Measurements from ENCODE around the gene CYP2A13. TPM values are rescaled to one million over a fixed set of nuclear protein-coding genes. Genes with fewer than 3 reads are reported as not detected.
"Not testable (repeated sequence)": the region's sequence is repeated elsewhere in the genome, so short reads cannot be mapped to it uniquely, and the experiment has no call there.

Gene CYP2A13
- total and polyA plus RNA-seq, 2 experiments from 2014 or later, result not detected

DNA sequence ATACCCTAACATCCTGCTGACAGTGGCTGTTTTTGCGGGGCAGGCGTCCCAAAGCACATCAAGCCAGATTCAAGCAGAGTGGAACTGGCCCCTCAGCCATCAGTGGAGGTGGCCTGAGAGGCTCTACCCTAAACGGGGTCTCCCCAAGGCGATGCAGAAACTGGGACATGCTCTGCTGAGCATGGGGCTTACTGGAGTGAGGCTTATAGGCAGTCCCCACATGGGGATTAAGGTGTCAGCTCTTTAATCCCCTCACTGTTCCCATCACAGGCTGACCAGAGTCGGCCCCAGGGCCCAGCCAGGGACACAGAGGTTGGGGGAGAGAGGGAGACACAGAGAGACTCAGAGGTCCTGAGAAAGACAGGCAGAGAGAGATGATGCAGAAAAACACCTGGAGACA lies 42.9 kb downstream of the CYP2A13 start:
- Histone ChIP-seq H3K79me2 (ENCODE audit: insufficient read depth) (no peaks in the 10 kb centered on the region), H4K20me1 (ENCODE audit: insufficient read depth) (no peaks in the 10 kb centered on the region), H3K9me3 (ENCODE audit: low read depth) (no peaks in the 10 kb centered on the region), H3K36me3 (ENCODE audit: low read depth) (no peaks in the 10 kb centered on the region), H3K4me3 (no peak overlapping the region), H3K4me1 (ENCODE audit: insufficient read depth) (no peaks in the 10 kb centered on the region), H3K27ac (no peak overlapping the region), H3K9me2 (ENCODE audit: insufficient read depth) (no peaks in the 10 kb centered on the region), H2AFZ (no peak overlapping the region), H3K4me2 (ENCODE audit: unreplicated experiment) (no peak overlapping the region), H3F3A (ENCODE audit: insufficient read depth) (no peaks in the 10 kb centered on the region), H3K9ac (no peak overlapping the region), H3K27me3 (replicated peaks; ENCODE audit: insufficient read depth) (peaks cover 6% of the 10 kb centered on the region; the same call in 1 of the 2 replicates)
- 56 to 58% methylated on average over 5 of the region's 5 CpGs for WGBS, 2 experiments (ENCODE audit: low coverage in 1 of 2, low lambda C conversion rate in 2 of 2, missing lambda C conversion rate in 2 of 2)
- in situ Hi-C loops (cut with MboI), result loop anchor here (25.0 kb wide), 1 partner anchor 469 kb away; no protein-coding TSS in a partner anchor
- TF ChIP-seq EZH2phosphoT487 (IDR thresholded peaks at IDR 0.05; ENCODE audit: insufficient read depth, low read depth) (no peak), EZH2 (IDR thresholded peaks at IDR 0.05; ENCODE audit: insufficient read depth, poor library complexity, severe bottlenecking) (no peak)
- no peak for DNase-seq

DNA sequence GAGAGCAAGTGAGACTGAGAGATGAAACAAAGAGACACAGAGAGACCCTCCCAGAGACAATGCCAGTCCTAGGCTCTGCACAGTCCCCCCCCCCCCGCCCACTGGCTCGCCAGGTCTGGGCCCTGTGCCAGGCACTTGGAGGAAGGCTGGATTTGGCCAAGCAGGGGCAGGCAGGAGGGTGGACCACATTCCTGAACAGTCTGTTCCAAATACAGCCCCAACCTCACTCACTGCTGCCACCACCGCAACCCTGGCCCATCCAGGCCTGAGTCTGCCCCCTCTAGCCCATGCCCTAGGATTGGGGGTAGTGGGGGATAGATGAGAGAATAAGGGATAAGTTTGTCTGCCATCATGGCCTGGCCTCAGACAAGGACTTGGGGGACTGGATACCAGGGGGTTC lies 45.0 kb downstream of the CYP2A13 start:
- H3K9me2 ChIP-seq (ENCODE audit: insufficient read depth), result no peaks in the 10 kb centered on the region
- DNase-seq, result no peak
- H3K79me2 ChIP-seq (ENCODE audit: insufficient read depth), result no peaks in the 10 kb centered on the region
- no peak overlapping the region for H3K9ac ChIP-seq
- H3F3A ChIP-seq (ENCODE audit: insufficient read depth), result no peaks in the 10 kb centered on the region
- H2AFZ ChIP-seq, result no peak overlapping the region
- H3K27me3 ChIP-seq (replicated peaks; ENCODE audit: insufficient read depth), result peaks cover 6% of the 10 kb centered on the region; the same call in 1 of the 2 replicates
- H3K36me3 ChIP-seq (ENCODE audit: low read depth), result no peaks in the 10 kb centered on the region
- no peak overlapping the region for H3K4me2 ChIP-seq (ENCODE audit: unreplicated experiment)
- H4K20me1 ChIP-seq (ENCODE audit: insufficient read depth), result no peaks in the 10 kb centered on the region
- TF ChIP-seq EZH2phosphoT487 (IDR thresholded peaks at IDR 0.05; ENCODE audit: insufficient read depth, low read depth) (no peak), EZH2 (IDR thresholded peaks at IDR 0.05; ENCODE audit: insufficient read depth, poor library complexity, severe bottlenecking) (no peak)
- 14 to 16% methylated on average over 3 of the region's 3 CpGs for WGBS, 2 experiments (ENCODE audit: low coverage in 1 of 2, low lambda C conversion rate in 2 of 2, missing lambda C conversion rate in 2 of 2)
- in situ Hi-C loops (cut with MboI), result loop anchor here (25.0 kb wide), 1 partner anchor 471 kb away; no protein-coding TSS in a partner anchor
- H3K27ac ChIP-seq, result no peak overlapping the region
- no peaks in the 10 kb centered on the region for H3K9me3 ChIP-seq (ENCODE audit: low read depth)
- H3K4me3 ChIP-seq, result no peak overlapping the region
- H3K4me1 ChIP-seq (ENCODE audit: insufficient read depth), result no peaks in the 10 kb centered on the region

DNA sequence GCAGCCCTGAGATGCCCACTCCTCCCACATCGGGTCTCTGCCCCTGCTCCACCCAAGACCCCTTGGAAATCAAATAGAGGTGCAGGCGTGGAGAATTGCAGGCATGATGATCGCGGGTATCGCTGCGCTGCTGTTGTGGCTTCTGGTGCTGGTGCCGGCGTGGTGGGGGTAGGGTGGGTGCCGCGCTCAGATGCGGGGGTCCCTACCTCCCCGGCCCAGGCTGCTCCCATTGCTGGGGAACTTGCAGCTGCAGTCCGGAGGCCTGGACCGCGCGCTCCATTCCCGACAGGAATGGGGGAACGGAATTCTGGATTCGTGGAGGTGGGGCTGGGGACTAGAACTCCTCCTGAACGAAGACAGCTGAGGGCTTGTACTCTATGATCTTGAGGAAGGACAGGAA lies 46.4 kb downstream of the CYP2A13 start:
- Histone ChIP-seq H4K20me1 (ENCODE audit: insufficient read depth) (no peaks in the 10 kb centered on the region), H3K4me2 (ENCODE audit: unreplicated experiment) (no peak overlapping the region), H3K9me2 (ENCODE audit: insufficient read depth) (no peaks in the 10 kb centered on the region), H3K36me3 (ENCODE audit: low read depth) (no peaks in the 10 kb centered on the region), H3K27me3 (replicated peaks; ENCODE audit: insufficient read depth) (peaks cover 12% of the 10 kb centered on the region; the same call in 1 of the 2 replicates), H3K4me3 (no peak overlapping the region), H3K4me1 (ENCODE audit: insufficient read depth) (no peaks in the 10 kb centered on the region), H3K9me3 (ENCODE audit: low read depth) (no peaks in the 10 kb centered on the region), H3K9ac (no peak overlapping the region), H3K27ac (no peak overlapping the region), H3K79me2 (ENCODE audit: insufficient read depth) (no peaks in the 10 kb centered on the region), H3F3A (ENCODE audit: insufficient read depth) (no peaks in the 10 kb centered on the region), H2AFZ (no peak overlapping the region)
- DNase-seq, result no peak
- TF ChIP-seq EZH2 (IDR thresholded peaks at IDR 0.05; ENCODE audit: insufficient read depth, poor library complexity, severe bottlenecking), result no peak
- TF ChIP-seq EZH2phosphoT487 (IDR thresholded peaks at IDR 0.05; ENCODE audit: insufficient read depth, low read depth), result no peak
- 68 to 70% methylated on average over 17 to 20 of the region's 20 CpGs for WGBS, 2 experiments (ENCODE audit: low coverage in 1 of 2, low lambda C conversion rate in 2 of 2, missing lambda C conversion rate in 2 of 2)
- in situ Hi-C loops (cut with MboI), result loop anchor here (25.0 kb wide), 1 partner anchor 472 kb away; no protein-coding TSS in a partner anchor

DNA sequence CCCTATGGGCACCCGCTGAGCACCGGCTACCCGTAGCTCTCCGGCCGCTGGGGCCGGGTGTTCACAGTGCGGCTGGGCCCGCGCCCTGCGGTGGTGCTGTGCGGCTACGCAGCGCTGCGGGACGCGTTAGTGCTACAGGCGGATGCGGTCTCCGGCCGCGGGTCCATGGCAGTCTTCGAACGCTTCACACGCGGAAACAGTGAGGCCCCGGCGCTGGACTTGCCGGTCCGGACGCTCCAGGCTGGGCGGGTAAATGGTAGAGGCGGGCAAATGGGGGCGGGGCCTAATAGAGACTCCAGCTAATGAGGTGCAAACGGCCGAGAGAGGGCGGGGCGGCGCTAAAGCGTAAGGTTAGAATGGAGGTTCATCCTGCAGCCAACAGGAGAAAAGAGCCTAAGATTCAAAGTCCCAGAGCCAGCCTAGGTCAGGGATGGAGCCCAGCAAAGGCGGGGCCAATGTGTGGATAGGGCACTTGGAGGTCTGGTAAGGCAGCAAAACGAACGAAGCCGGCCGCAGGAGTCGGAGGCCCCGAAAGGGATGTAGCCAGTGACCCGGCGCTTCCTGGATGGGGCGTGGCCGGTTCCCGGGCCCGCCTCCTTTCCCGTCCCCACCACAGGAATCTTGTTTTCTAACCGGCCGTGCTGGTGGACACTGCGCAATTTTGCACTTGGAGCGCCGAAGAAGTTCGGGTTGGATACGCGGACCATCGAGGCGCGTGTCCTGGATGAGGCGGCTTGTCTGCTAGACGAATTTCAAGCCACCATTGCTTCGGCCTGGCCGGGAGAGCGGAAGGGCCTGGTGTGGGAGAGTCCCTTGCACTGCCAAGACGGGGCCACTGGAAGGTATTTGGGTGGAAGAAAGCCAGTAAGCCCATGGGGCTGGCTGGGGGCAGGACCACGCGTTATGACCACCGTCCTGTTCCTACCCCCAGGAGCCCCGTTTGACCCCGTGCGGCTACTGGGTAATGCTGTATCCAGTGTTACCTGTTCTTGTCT lies 47.4 kb downstream of the CYP2A13 start:
- Histone ChIP-seq H3K27me3 (replicated peaks; ENCODE audit: insufficient read depth) (peaks cover 12% of the 10 kb centered on the region; the same call in 1 of the 2 replicates), H2AFZ (peak overlapping the region; percentile 64), H3K4me3 (peak overlapping the region; percentile 65), H3K4me2 (ENCODE audit: unreplicated experiment) (peak overlapping the region; percentile 13)
- not testable (repeated sequence) for H3K36me3 ChIP-seq (ENCODE audit: low read depth); H3K9ac ChIP-seq; H4K20me1 ChIP-seq (ENCODE audit: insufficient read depth); H3K9me2 ChIP-seq (ENCODE audit: insufficient read depth); H3K4me1 ChIP-seq (ENCODE audit: insufficient read depth); H3K9me3 ChIP-seq (ENCODE audit: low read depth); H3F3A ChIP-seq (ENCODE audit: insufficient read depth); H3K79me2 ChIP-seq (ENCODE audit: insufficient read depth); H3K27ac ChIP-seq
- WGBS, 2 experiments (ENCODE audit: low coverage in 1 of 2, low lambda C conversion rate in 2 of 2, missing lambda C conversion rate in 2 of 2), result 7 to 14% methylated on average over 31 to 44 of the region's 76 CpGs
- DNase-seq, result peak; percentile 70
- in situ Hi-C loops (cut with MboI), result loop anchor here (25.0 kb wide), 1 partner anchor 473 kb away; no protein-coding TSS in a partner anchor
